C4-2B (cell line): Measurements from ENCODE around the gene RAB36.

Experiments
- H3K27ac ChIP-seq: fragments of 450-650 bp; 2 replicates; pipeline ENCODE4 v1.5.1; 2017
- ZFX ChIP-seq: fragments of 450-650 bp; IDR thresholded peaks from 2 replicates; pipeline ENCODE4 v1.6.1; 2017
- TF ChIP-seq, protein P1 (sequence below): fragments of 450-650 bp; conservative IDR thresholded peaks from 2 replicates; pipeline ENCODE4 v1.5.1; 2017; ENCODE audit warnings: mild to moderate bottlenecking

Gene RAB36

DNA sequence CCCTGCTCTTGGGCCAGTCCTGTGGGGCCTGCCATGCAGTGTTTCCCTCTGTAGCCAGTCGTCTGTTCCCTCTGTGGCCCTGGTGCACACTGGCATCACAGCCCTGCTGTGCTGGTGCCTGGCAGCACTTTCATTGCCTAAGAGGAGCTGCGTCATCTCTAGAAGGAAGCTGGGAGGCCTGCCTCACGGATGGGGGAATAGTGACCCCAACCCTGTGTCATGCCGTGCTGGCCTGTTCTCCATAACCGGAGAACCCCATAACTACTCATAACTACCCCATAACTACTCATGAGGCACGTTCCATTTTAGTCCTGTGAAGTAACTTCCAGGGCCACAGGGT lies 14.0 kb downstream of the RAB36 start:
- TF ChIP-seq, protein P1, sequence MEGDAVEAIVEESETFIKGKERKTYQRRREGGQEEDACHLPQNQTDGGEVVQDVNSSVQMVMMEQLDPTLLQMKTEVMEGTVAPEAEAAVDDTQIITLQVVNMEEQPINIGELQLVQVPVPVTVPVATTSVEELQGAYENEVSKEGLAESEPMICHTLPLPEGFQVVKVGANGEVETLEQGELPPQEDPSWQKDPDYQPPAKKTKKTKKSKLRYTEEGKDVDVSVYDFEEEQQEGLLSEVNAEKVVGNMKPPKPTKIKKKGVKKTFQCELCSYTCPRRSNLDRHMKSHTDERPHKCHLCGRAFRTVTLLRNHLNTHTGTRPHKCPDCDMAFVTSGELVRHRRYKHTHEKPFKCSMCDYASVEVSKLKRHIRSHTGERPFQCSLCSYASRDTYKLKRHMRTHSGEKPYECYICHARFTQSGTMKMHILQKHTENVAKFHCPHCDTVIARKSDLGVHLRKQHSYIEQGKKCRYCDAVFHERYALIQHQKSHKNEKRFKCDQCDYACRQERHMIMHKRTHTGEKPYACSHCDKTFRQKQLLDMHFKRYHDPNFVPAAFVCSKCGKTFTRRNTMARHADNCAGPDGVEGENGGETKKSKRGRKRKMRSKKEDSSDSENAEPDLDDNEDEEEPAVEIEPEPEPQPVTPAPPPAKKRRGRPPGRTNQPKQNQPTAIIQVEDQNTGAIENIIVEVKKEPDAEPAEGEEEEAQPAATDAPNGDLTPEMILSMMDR: no peak
- no peak for TF ChIP-seq ZFX
- no peak overlapping the region for H3K27ac ChIP-seq

DNA sequence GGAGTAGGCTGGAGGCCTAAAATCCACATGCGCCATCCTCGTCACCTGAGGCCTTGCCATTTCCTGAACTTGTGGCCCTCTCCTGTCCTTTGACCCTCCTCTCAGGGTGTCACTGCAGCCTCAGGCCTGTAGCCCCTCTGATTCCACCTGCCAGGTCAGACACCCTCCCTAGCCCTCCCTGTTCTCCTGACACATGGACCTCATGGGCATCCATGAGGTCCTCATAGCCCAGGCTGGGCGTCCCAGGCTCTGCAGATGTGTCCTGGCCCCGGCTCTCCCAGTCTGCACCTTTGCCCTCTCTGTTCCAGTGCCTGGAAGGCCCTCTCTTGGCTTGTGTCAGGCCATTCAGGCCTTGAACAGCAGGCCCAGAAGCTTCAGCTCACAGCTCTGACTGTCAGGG lies 15.8 kb downstream of the RAB36 start:
- TF ChIP-seq, protein P1: no peak
- TF ChIP-seq ZFX: no peak
- H3K27ac ChIP-seq: no peak overlapping the region

DNA sequence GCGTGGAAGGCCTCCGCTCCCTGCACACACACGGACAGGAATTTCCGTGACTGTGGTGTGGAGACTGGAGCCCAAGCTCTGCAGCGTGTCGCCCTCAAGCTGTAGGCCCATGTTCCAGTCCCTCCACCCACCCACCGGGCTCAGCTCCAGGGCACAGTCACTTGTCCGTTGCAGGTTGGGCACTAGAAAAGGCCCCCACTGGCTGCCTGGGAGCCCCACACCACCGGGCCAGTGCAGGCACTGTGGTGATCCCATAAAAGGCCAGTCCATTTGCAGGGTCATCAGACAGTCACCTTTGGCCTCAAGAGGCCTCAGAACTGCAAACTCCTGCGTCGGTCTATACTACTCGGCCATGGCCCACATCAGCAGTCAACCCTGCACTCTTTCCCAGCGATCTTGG lies 16.3 kb downstream of the RAB36 start:
- peak overlapping the region; percentile 60; the same call in 1 of the 2 replicates for H3K27ac ChIP-seq

DNA sequence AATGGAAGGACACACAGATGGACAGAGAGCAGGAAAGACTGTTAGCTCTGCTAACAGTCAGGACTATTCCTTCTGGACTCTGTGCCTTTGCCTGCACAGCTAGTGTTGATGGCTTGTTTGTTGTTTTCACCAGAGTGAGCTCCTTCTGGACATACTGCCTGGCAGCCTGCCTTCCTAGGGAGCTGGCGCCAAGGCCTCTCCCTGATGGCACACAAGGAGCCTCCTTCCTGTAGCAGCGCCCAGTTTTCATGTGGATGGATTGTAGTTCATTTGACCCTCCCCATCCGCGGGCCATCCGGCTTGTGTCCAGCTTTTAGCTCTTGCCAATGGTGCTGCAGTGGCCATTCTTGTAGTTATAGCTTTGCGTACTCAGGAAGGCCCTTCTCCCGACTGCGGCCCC lies 18.4 kb downstream of the RAB36 start:
- no peak for TF ChIP-seq ZFX
- TF ChIP-seq, protein P1: no peak

More for the DNA sequence above, 16.3 kb downstream of the RAB36 start:
- TF ChIP-seq ZFX: no peak
- TF ChIP-seq, protein P1: no peak

DNA sequence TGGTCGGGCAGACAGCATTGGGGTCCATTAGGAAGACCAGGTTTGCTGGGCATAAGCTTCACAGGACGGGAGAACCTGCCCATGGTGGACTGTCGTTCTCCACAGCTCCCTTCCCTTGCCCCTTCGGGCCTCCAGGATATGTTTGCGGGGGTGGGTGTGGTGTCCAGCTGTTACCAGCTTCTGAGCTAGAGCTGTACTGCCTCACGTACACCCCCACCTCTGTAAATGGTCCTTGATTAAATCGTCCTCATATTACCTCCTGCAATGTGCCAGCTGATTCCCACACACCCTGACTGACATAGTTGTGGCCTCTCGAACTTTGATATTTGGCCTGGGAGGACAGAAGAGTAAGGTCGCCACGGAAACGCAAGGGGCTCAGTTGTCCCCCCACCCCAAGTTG lies 18.8 kb downstream of the RAB36 start:
- TF ChIP-seq ZFX: no peak
- TF ChIP-seq, protein P1: no peak
- H3K27ac ChIP-seq: peak overlapping the region; percentile 60

More for the DNA sequence above, 18.4 kb downstream of the RAB36 start:
- H3K27ac ChIP-seq: peak overlapping the region; percentile 60

DNA sequence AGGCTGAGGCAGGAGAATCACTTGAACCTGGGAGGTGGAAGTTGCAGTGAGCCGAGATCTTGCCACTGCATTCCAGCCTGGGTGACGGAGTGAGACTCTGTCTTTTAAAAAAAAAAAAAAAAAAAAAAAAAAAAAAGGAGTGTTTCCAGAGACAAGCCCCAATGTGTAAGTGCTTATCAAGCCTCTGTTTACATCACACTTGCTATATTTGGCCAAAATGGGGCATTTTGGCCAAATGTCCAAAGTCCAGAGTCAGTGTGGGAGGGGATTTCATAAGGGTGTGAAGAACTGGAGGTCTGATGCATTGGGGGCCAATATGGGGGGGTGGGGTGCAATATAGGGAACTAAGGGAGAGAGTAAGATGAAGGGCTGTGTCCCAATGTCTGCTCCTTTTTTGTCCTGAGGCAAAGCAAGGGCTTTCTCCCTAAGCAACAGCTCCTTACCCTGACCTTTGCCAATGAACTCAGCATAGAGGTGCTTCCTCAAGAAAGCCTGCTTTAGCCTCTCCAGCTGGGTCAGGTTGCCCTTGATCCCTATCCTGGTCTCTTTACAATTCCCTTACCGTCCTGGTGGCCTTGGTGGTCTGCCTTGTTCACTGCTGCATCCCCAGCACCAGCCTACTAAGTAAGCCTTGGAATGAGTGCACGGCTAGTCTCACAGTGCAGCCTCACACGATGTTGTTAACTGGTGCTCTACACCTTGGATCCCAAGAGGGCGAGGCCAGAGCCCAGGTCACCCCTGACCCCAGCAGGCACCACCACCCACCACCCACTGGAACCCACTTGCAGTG lies 21.0 kb downstream of the RAB36 start:
- TF ChIP-seq, protein P1: no peak
- no peak for TF ChIP-seq ZFX
- H3K27ac ChIP-seq: no peak overlapping the region

DNA sequence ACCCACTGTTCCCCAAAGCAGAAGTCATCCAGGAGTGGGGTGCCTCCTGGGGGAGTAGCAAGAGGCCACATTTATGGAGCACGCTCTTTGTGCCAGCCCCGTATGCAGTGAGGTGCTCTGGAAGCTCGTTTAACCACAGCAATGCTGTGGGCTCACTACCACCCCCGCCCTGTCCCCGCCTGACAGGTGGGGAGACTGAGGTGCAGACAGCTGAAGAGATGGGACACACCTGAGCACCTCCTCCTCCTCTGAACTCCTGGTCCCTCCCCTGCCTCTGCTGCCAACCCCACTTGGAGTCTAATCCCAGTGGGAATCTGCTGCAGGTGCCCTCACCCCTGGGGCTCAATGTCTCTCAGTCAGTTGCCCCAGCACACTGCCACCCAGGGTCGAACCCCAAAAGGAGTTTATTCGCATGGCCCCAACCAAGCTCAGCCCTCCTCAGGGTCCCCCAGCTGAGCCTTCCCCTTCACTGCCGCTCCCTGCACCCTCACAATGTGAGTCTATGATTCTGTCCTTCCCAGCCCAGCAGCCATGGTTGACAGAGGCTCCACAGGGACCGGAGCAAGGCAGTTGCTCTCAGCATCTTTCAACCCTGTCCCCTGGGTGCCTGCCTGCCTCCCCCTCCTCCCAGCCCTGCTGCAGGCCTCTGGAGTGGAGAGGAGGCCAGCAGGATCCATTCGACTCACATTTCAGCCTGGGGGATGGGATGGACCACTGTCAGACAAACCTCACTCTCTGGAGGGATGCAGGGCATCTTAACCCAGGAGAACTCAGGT lies 21.8 kb downstream of the RAB36 start:
- H3K27ac ChIP-seq: no peak overlapping the region
- TF ChIP-seq, protein P1: no peak
- no peak for TF ChIP-seq ZFX
